Esophagus mucosa (tissue), 1 donor: ENCODE measurements around the gene E2F3. TPM values are rescaled to one million over a fixed set of nuclear protein-coding genes. Genes with fewer than 3 reads are reported as not detected.
A peak's percentile ranks its signal among the peaks of the same experiment; 100 is the strongest.

Source experiments
- ATAC-seq: fragments of 200-7000 bp; cut with Tn5 transposase; one replicate; pipeline ENCODE4 v1.9.1; 2020
- total RNA-seq: library from RNA; stranded (reverse); gene quantifications from one replicate; pipeline ENCODE4 v1.2.4, GENCODE V29; 2023
- donor health status: DM: yes; HTN: yes; CAD: no.

Gene E2F3
- total RNA-seq = 5.0 TPM

GRCh38 chr6:20401205-20402091, at the start of gene E2F3:
Gene E2F3 (plus strand): TSS chr6:20401879. CDS start chr6:20402233, 354 bp downstream.
- peak; percentile 97 for ATAC-seq

- ATAC-seq = no peak
Observed at GRCh38 chr6:20352346-20352745, 49.3 kb upstream of the E2F3 start.

- no peak for ATAC-seq
Observed at GRCh38 chr6:20353134-20353533, 48.5 kb upstream of the E2F3 start.

GRCh38 chr6:20354366-20354765, 47.3 kb upstream of the E2F3 start:
- no peak for ATAC-seq

GRCh38 chr6:20360471-20361119, 41.1 kb upstream of the E2F3 start:
- no peak for ATAC-seq

GRCh38 chr6:20362623-20363022, 39.1 kb upstream of the E2F3 start:
- ATAC-seq = no peak

- peak; percentile 50 for ATAC-seq
Observed at GRCh38 chr6:20364327-20364726, 37.4 kb upstream of the E2F3 start.

GRCh38 chr6:20365456-20365855, 36.2 kb upstream of the E2F3 start:
- ATAC-seq = no peak

GRCh38 chr6:20366082-20366830, 35.4 kb upstream of the E2F3 start:
- no peak for ATAC-seq

- peak; percentile 95 for ATAC-seq
Observed at GRCh38 chr6:20367743-20368485, 33.8 kb upstream of the E2F3 start.

- ATAC-seq = peak; percentile 36
Observed at GRCh38 chr6:20370393-20370792, 31.3 kb upstream of the E2F3 start.

GRCh38 chr6:20370801-20371200, 30.9 kb upstream of the E2F3 start:
- ATAC-seq = peak; percentile 47

- ATAC-seq = no peak
Observed at GRCh38 chr6:20375436-20375835, 26.2 kb upstream of the E2F3 start.

GRCh38 chr6:20377623-20378265, 23.9 kb upstream of the E2F3 start:
- no peak for ATAC-seq

- no peak for ATAC-seq
Observed at GRCh38 chr6:20379231-20379630, 22.4 kb upstream of the E2F3 start.

GRCh38 chr6:20386218-20386617, 15.5 kb upstream of the E2F3 start:
- ATAC-seq = no peak

GRCh38 chr6:20389066-20389465, 12.6 kb upstream of the E2F3 start:
- no peak for ATAC-seq

GRCh38 chr6:20393297-20393696, 8.4 kb upstream of the E2F3 start:
- no peak for ATAC-seq

- ATAC-seq = no peak
Observed at GRCh38 chr6:20399518-20399917, 2.2 kb upstream of the E2F3 start.

GRCh38 chr6:20400456-20401204, 1.0 kb upstream of the E2F3 start:
- no peak for ATAC-seq

GRCh38 chr6:20402092-20402341, 338 bp downstream of the E2F3 start:
- ATAC-seq = no peak
